ENCODE measurements around the gene GPR32. TPM values are rescaled to one million over a fixed set of nuclear protein-coding genes. Genes with fewer than 3 reads are reported as not detected.
A peak's percentile ranks its signal among the peaks of the same experiment; 100 is the strongest.
"Not testable (repeated sequence)": the region's sequence is repeated elsewhere in the genome, so short reads cannot be mapped to it uniquely, and the experiment has no call there.

Gene GPR32
- polyA plus RNA-seq, 3 donors, result not detected

DNA sequence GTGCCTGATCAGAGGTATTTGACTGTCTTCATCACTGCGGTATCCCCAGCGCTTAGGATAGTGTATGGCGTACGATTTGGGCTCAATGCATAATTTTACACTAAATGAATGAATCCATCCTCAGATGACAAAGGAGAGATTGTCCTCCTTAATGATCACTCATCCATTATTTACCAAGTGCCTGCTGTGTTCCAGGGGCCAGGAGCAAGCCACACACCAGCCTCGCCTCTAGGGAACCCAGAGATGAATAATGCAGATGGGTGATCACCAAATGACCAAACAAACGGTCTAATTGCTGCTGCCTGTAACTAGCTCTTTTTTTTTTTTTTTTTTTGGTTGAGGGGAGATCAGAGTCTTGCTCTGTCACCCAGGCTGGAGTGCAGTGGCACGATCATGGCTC, 5.9 kb upstream of the GPR32 start:
- H4K20me1 ChIP-seq (ENCODE audit: insufficient read depth, low read length), result no peaks in the 10 kb centered on the region
- TF ChIP-seq, protein P1, sequence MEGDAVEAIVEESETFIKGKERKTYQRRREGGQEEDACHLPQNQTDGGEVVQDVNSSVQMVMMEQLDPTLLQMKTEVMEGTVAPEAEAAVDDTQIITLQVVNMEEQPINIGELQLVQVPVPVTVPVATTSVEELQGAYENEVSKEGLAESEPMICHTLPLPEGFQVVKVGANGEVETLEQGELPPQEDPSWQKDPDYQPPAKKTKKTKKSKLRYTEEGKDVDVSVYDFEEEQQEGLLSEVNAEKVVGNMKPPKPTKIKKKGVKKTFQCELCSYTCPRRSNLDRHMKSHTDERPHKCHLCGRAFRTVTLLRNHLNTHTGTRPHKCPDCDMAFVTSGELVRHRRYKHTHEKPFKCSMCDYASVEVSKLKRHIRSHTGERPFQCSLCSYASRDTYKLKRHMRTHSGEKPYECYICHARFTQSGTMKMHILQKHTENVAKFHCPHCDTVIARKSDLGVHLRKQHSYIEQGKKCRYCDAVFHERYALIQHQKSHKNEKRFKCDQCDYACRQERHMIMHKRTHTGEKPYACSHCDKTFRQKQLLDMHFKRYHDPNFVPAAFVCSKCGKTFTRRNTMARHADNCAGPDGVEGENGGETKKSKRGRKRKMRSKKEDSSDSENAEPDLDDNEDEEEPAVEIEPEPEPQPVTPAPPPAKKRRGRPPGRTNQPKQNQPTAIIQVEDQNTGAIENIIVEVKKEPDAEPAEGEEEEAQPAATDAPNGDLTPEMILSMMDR (IDR thresholded peaks at IDR 0.05), result no peak
- H3K9me3 ChIP-seq (replicated peaks in 1 of 2; ENCODE audit: control insufficient read depth in 1 of 2, insufficient read depth in 1 of 2, low read length in 2 of 2), result no peaks in the 10 kb centered on the region
- no peaks in the 10 kb centered on the region for H3K36me3 ChIP-seq (replicated peaks in 1 of 2; ENCODE audit: control insufficient read depth in 1 of 2, insufficient read depth in 2 of 2, low read length in 2 of 2)
- Mint-ChIP-seq H3K4me3 (no peak overlapping the region), H3K27ac (no peak overlapping the region), H3K4me1 (no peaks in the 10 kb centered on the region), H3K9me3 (peaks cover 0 to 13% (median 6%) of the 10 kb centered on the region in 7 donors), H3K36me3 (no peaks in the 10 kb centered on the region), H3K27me3 (ENCODE audit: low read depth in 3 of 3) (peaks cover 1 to 11% (median 3%) of the 10 kb centered on the region in 3 donors)
- H2AFZ ChIP-seq (ENCODE audit: insufficient read depth, low read depth, low read length, poor library complexity, severe bottlenecking), result no peak overlapping the region
- H3K9ac ChIP-seq (ENCODE audit: insufficient read depth, low read length, poor library complexity, severe bottlenecking), result no peak overlapping the region
- DNase-seq, result no peak
- no peaks in the 10 kb centered on the region for H3K79me2 ChIP-seq (ENCODE audit: insufficient read depth, low read length)
- H3K27me3 ChIP-seq (ENCODE audit: control insufficient read depth in 2 of 2, insufficient read depth in 2 of 2, low read length in 2 of 2), result no peaks in the 10 kb centered on the region
- no peak overlapping the region for H3K27ac ChIP-seq (ENCODE audit: low read depth in 1 of 2, low read length in 2 of 2)
- intact Hi-C loops (cut with micrococcal nuclease), result no loop called here
- no peak overlapping the region for H3K4me2 ChIP-seq (replicated peaks; ENCODE audit: extremely low read depth, low read length, poor library complexity, severe bottlenecking)
- no peak overlapping the region for H3K4me3 ChIP-seq (replicated peaks in 1 of 3; ENCODE audit: low read depth in 2 of 3, low read length in 3 of 3)
- H3K4me1 ChIP-seq (ENCODE audit: control insufficient read depth in 1 of 2, insufficient read depth in 2 of 2, low read length in 2 of 2), result no peaks in the 10 kb centered on the region
- no CpG with 5 or more reads among the region's 7 CpGs for WGBS (ENCODE audit: insufficient coverage)

DNA sequence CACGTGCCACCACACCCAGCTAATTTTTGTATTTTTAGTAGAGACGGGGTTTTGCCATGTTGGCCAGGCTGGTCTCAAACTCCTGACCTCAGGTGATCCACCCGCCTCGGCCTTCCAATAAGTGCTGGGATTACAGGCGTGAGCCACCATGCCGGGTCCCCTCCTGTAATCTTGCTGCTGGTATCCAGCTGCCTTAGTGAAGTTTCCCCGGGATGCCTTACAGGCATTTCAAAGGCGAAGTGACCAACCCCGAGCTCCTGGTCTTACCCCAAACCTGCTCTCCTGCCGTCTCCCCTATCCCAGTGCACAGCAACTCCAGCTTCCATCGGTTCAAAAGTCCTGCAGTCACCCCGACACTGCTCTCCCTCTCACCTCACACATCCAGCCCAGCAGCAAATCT, 3.5 kb upstream of the GPR32 start:
- H4K20me1 ChIP-seq (ENCODE audit: insufficient read depth, low read length); H3K36me3 ChIP-seq (replicated peaks in 1 of 2; ENCODE audit: control insufficient read depth in 1 of 2, insufficient read depth in 2 of 2, low read length in 2 of 2); H3K27me3 ChIP-seq (ENCODE audit: control insufficient read depth in 2 of 2, insufficient read depth in 2 of 2, low read length in 2 of 2); H3K4me1 Mint-ChIP-seq; H3K36me3 Mint-ChIP-seq; H3K4me2 ChIP-seq (replicated peaks; ENCODE audit: extremely low read depth, low read length, poor library complexity, severe bottlenecking); H3K27ac ChIP-seq (ENCODE audit: low read depth in 1 of 2, low read length in 2 of 2); H3K27ac Mint-ChIP-seq; DNase-seq; H3K9me3 ChIP-seq (replicated peaks in 1 of 2; ENCODE audit: control insufficient read depth in 1 of 2, insufficient read depth in 1 of 2, low read length in 2 of 2); H3K9ac ChIP-seq (ENCODE audit: insufficient read depth, low read length, poor library complexity, severe bottlenecking); intact Hi-C loops (cut with micrococcal nuclease); H3K79me2 ChIP-seq (ENCODE audit: insufficient read depth, low read length); H3K4me3 ChIP-seq (replicated peaks in 1 of 3; ENCODE audit: low read depth in 2 of 3, low read length in 3 of 3); H2AFZ ChIP-seq (ENCODE audit: insufficient read depth, low read depth, low read length, poor library complexity, severe bottlenecking); H3K4me1 ChIP-seq (ENCODE audit: control insufficient read depth in 1 of 2, insufficient read depth in 2 of 2, low read length in 2 of 2); H3K9me3 Mint-ChIP-seq: not testable (repeated sequence)
- 84% methylated on average over 6 of the region's 12 CpGs for WGBS (ENCODE audit: insufficient coverage)
- Mint-ChIP-seq H3K4me3 (peak overlapping the region in 1 of 2 donors; percentile 1), H3K27me3 (ENCODE audit: low read depth in 3 of 3) (peaks cover 0 to 11% (median 2%) of the 10 kb centered on the region in 3 donors)

DNA sequence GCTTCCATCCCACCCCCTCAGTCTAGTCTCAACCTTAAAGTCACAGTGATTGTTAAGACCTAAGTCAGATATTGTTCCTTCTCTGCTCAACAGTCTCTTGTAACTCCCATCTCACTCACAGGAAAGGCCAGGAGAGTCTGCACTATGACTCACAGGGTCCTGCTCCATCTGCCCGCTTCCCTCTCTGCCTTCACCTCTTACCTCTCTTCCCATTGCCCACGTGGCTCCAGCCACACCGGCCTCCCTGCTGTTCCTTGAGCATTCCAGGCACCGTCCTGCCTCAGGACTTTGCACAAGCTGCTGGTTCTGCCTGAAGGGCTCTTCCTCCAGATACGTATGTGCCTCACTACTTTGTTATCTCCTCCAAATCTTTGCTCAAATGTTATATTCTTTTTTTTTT, 3.0 kb upstream of the GPR32 start:
- H3K9me3 ChIP-seq (replicated peaks in 1 of 2; ENCODE audit: control insufficient read depth in 1 of 2, insufficient read depth in 1 of 2, low read length in 2 of 2); DNase-seq; H3K27ac ChIP-seq (ENCODE audit: low read depth in 1 of 2, low read length in 2 of 2); H2AFZ ChIP-seq (ENCODE audit: insufficient read depth, low read depth, low read length, poor library complexity, severe bottlenecking); H3K36me3 Mint-ChIP-seq; H4K20me1 ChIP-seq (ENCODE audit: insufficient read depth, low read length); H3K27me3 ChIP-seq (ENCODE audit: control insufficient read depth in 2 of 2, insufficient read depth in 2 of 2, low read length in 2 of 2); intact Hi-C loops (cut with micrococcal nuclease); H3K36me3 ChIP-seq (replicated peaks in 1 of 2; ENCODE audit: control insufficient read depth in 1 of 2, insufficient read depth in 2 of 2, low read length in 2 of 2); H3K4me2 ChIP-seq (replicated peaks; ENCODE audit: extremely low read depth, low read length, poor library complexity, severe bottlenecking); H3K4me1 Mint-ChIP-seq; H3K79me2 ChIP-seq (ENCODE audit: insufficient read depth, low read length); H3K4me1 ChIP-seq (ENCODE audit: control insufficient read depth in 1 of 2, insufficient read depth in 2 of 2, low read length in 2 of 2); H3K4me3 Mint-ChIP-seq; H3K9ac ChIP-seq (ENCODE audit: insufficient read depth, low read length, poor library complexity, severe bottlenecking); H3K4me3 ChIP-seq (replicated peaks in 1 of 3; ENCODE audit: low read depth in 2 of 3, low read length in 3 of 3); H3K9me3 Mint-ChIP-seq: not testable (repeated sequence)
- peaks cover 0 to 10% (median 2%) of the 10 kb centered on the region in 3 donors for H3K27me3 Mint-ChIP-seq (ENCODE audit: low read depth in 3 of 3)
- peak overlapping the region in 1 of 7 donors; percentile 10 for H3K27ac Mint-ChIP-seq
- 81% methylated on average over 5 of the region's 5 CpGs for WGBS (ENCODE audit: insufficient coverage)

All from CD14-positive monocyte (primary cell).